Tibial artery (tissue), 4 donors: ENCODE results near the gene PLCB2.

Experiments
- DNase-seq, 2 donors: peaks; one replicate each; pipeline ENCODE4 v3.0.0-alpha.2; 2019
- H3K27ac ChIP-seq, 2 donors: fragments of 200-600 bp; sonication (generic) in 1 of 2; 1 replicate in 1 of 2; 2 replicates in 1 of 2; pipeline ENCODE4 v1.5.1; 2018 to 2019; ENCODE audit warnings: mild to moderate bottlenecking in 1 of 2
- H3K27me3 ChIP-seq, 2 donors: fragments of 200-600 bp; sonication (generic) in 1 of 2; one replicate each; pipeline versions ENCODE4 v1.5.1 to v1.6.0; 2016 to 2019
- H3K36me3 ChIP-seq, 3 donors: fragments of 200-600 bp; sonication (generic) in 2 of 3; one replicate each; pipeline ENCODE4 v1.5.1; 2016 to 2019; ENCODE audit warnings: mild to moderate bottlenecking in 2 of 3
- H3K4me1 ChIP-seq, 4 donors: fragments of 200-600 bp; sonication (generic) in 2 of 4; 1 replicate in 3 of 4; 2 replicates in 1 of 4; pipeline ENCODE4 v1.5.1; 2016 to 2019
- H3K4me3 ChIP-seq, 2 donors: fragments of 200-600 bp; sonication (generic) in 1 of 2; 1 replicate in 1 of 2; 2 replicates in 1 of 2; pipeline ENCODE4 v1.5.1; 2018 to 2019; ENCODE audit warnings: mild to moderate bottlenecking in 2 of 2
- H3K9me3 ChIP-seq, 3 donors: fragments of 200-600 bp; sonication (generic) in 1 of 3; one replicate each; pipeline ENCODE4 v1.5.1; 2016 to 2019
- intact Hi-C: fragments of 100-400 bp; cut with DNase I; formaldehyde crosslinking; loops from one replicate; pipeline ENCODE4 v1.15.0; 2023; ENCODE audit warnings: low total_unique reads
- TF ChIP-seq, protein P1 (sequence below), 2 experiments: fragments of 200-600 bp in 1 of 2; fragments of 450-650 bp in 1 of 2; IDR thresholded peaks; one replicate each; pipeline ENCODE4 v1.5.1; 2017 to 2019; ENCODE audit warnings: antibody characterized with exemption in 2 of 2, mild to moderate bottlenecking in 1 of 2, moderate library complexity in 1 of 2

Gene PLCB2

DNA sequence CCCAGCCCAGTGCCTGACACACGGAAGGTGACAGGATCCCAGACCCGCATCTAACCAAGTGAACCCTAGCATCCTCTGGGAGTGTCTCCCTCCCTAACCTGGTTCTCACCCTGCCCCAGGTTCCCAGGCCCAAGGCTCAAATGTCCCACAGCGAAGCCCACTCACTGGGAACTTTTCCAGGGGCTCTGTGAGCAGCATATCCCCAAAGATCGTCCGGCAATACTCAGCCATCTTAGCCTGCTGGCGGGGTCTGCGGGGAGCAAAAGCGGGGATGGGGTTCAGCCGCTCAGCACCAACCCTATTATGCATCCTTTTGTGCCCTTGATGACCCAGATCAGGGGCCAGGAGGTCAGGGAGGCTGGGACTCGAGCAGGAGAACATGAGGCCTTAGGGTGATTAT lies 10.4 kb downstream of the PLCB2 start:
- TF ChIP-seq, protein P1, sequence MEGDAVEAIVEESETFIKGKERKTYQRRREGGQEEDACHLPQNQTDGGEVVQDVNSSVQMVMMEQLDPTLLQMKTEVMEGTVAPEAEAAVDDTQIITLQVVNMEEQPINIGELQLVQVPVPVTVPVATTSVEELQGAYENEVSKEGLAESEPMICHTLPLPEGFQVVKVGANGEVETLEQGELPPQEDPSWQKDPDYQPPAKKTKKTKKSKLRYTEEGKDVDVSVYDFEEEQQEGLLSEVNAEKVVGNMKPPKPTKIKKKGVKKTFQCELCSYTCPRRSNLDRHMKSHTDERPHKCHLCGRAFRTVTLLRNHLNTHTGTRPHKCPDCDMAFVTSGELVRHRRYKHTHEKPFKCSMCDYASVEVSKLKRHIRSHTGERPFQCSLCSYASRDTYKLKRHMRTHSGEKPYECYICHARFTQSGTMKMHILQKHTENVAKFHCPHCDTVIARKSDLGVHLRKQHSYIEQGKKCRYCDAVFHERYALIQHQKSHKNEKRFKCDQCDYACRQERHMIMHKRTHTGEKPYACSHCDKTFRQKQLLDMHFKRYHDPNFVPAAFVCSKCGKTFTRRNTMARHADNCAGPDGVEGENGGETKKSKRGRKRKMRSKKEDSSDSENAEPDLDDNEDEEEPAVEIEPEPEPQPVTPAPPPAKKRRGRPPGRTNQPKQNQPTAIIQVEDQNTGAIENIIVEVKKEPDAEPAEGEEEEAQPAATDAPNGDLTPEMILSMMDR (IDR thresholded peaks at IDR 0.05): no peak
- intact Hi-C loops: no loop called here
- no peak for DNase-seq
- Histone ChIP-seq H3K27me3 (peaks cover 0 to 25% of the 10 kb centered on the region in 2 donors), H3K4me3 (no peak overlapping the region), H3K27ac (no peak overlapping the region), H3K4me1 (no peaks in the 10 kb centered on the region), H3K9me3 (peaks cover 0 to 13% (median 0%) of the 10 kb centered on the region in 3 donors), H3K36me3 (no peaks in the 10 kb centered on the region)

GRCh38 chr15:40296561-40297230 lies 11.0 kb downstream of the PLCB2 start:
- intact Hi-C loops: no loop called here
- peaks cover 0 to under 1% (median under 1%) of the 10 kb centered on the region in 4 donors for H3K4me1 ChIP-seq
- H3K27ac ChIP-seq: no peak overlapping the region
- H3K27me3 ChIP-seq: peaks cover 0 to 30% of the 10 kb centered on the region in 2 donors
- no peak for DNase-seq
- TF ChIP-seq, protein P1 (IDR thresholded peaks at IDR 0.05): no peak
- H3K4me3 ChIP-seq: no peak overlapping the region
- H3K36me3 ChIP-seq: no peaks in the 10 kb centered on the region
- H3K9me3 ChIP-seq: peaks cover 0 to 13% (median 0%) of the 10 kb centered on the region in 3 donors

DNA sequence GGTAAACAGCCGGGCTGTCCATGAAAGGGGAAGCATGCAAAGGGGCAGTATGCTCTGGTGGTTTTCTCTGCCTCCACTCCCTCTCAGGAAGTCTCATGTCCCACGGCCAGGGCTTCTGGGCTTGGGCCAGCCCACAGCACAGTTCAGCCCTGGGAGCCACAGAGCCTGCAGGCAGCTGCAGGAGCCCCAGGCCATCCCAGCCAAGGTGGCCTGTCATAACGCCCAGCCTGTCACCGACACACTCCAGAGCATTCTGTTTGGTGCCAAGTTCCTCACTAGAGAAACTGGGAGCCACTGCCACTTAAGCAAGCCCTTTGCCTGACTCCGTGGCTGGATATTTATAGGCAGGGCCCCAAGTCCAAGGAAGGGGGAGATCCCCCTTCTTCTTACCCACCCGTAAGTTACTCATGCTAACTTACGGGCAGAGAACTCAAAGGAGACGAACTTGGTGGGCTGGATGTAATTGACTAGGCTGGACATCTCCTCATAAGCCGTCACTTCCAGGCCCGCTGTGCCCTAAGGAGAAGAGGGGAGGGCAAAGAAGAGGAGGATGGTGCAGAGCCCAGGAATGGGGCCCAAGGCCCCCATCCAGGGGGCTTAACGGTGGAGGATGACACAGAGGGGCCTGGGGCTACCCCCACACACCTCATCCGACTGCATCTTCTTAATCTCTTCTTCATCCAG lies 11.7 kb downstream of the PLCB2 start:
- Histone ChIP-seq H3K4me1 (peaks cover 0 to 7% (median 6%) of the 10 kb centered on the region in 4 donors), H3K4me3 (no peak overlapping the region), H3K36me3 (no peaks in the 10 kb centered on the region), H3K9me3 (peaks cover 0 to 13% (median 0%) of the 10 kb centered on the region in 3 donors), H3K27me3 (peaks cover 0 to 30% of the 10 kb centered on the region in 2 donors), H3K27ac (no peak overlapping the region)
- no peak for DNase-seq
- intact Hi-C loops: no loop called here
- TF ChIP-seq, protein P1 (IDR thresholded peaks at IDR 0.05): no peak

DNA sequence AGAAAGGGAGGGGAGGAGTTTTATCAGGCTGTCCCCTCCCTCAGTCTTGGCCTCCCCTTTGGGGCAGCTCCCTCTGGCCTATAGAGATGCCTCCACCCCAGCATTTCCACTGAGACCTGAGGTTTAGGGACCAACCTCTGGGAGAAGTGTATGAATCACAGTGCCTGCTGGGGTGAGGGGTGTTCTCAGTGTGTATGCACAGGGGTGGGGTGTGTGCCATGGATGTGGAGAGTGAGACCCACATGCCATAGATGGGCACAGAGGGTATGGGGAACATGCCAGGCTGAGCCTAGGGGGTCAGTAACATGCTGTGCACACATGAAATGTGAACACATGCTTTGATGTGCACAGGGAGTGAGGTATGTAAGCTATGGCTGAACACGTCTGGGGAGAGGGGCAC lies 12.4 kb downstream of the PLCB2 start:
- peaks cover 0 to 30% of the 10 kb centered on the region in 2 donors for H3K27me3 ChIP-seq
- H3K27ac ChIP-seq: no peak overlapping the region
- H3K9me3 ChIP-seq: peaks cover 0 to 6% (median 0%) of the 10 kb centered on the region in 3 donors
- no peak for DNase-seq
- TF ChIP-seq, protein P1 (IDR thresholded peaks at IDR 0.05): no peak
- H3K4me3 ChIP-seq: no peak overlapping the region
- no peaks in the 10 kb centered on the region for H3K36me3 ChIP-seq
- peaks cover 0 to 14% (median 12%) of the 10 kb centered on the region in 4 donors for H3K4me1 ChIP-seq
- intact Hi-C loops: no loop called here

GRCh38 chr15:40293905-40294895 lies 13.5 kb downstream of the PLCB2 start:
- Histone ChIP-seq H3K9me3 (no peaks in the 10 kb centered on the region), H3K36me3 (no peaks in the 10 kb centered on the region), H3K27ac (no peak overlapping the region), H3K4me1 (peaks cover 0 to 14% (median 12%) of the 10 kb centered on the region in 4 donors), H3K27me3 (peaks cover 0 to 30% of the 10 kb centered on the region in 2 donors), H3K4me3 (no peak overlapping the region)
- TF ChIP-seq, protein P1 (IDR thresholded peaks at IDR 0.05): no peak
- no peak for DNase-seq
- intact Hi-C loops: no loop called here
